GM11168 (cell line): ENCODE results near the gene SCGB1C1.

ENCODE experiments used
- in situ Hi-C: fragments of 300-500 bp; cut with MboI; formaldehyde crosslinking; loops from one replicate; pipeline ENCODE4 v1.12.0; 2022; ENCODE audit warnings: low sequenced_read_pairs; ENCODE audit not compliant: unreplicated experiment

SCGB1C1 gene

DNA sequence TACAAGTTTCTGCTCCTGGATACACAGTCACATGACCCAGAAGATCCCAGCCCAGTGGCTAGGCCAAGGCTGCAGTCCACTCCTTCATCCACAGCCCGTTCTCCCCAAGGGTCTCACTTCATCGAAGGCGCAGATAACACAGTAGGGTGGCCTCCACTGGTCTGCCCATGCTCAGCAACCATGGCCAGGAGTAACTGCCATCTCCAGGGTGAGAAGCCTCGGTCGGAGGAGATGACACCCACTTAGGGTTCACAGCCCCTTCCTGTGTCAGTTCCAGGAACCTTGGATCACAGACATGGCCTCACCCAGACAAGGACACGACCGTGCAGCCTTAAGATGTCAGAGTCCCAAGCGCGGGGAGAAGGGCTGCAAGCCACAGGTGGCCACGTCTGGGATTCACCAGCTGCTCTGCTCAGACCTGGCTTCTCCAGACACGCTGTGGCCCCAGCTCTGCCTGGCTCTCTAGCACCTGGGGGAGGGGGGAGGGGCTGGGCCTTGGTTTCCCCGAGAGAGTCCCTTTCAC, 11.8 kb downstream of the SCGB1C1 start:
- in situ Hi-C loops, result loop anchor here (5.0 kb wide), 1 partner anchor 153 kb away; no protein-coding TSS in a partner anchor

DNA sequence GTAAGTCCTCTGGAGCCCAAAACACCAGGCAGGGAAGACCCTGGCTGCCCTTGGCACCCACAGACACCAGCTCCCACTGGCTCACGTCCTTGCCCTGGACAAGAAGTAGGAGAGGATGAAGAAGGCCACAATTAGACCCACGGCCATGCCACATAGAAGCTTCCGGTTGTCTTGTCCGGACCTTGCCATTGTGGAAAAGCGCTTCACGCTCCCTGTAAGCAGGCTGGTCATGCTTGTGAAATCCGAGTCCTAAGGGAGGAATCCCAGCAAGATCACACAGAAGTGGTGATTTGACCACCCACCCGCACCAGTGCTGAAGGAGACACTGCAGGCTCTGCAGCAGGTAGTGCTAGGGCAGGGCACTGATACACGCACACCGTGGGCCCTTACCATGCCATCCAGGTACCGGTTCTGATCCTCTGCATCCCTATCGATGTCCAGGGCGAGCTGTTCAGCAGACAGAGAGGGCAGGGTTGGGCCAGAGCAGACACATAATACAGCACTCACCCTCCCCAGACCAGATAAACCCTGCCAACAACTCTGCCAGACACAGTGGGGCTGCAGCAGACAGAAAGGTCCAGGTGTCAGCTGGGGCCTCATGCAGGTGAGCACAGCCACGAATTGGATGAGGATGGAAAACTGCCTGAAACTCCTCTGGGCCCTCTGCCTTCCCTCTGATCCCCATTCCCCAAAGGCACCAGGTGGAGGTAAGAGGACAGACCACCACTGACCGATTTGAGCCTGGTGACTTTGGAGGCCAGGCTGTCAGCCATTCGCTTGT, 12.5 kb downstream of the SCGB1C1 start:
- in situ Hi-C loops, result loop anchor here (5.0 kb wide), 1 partner anchor 152 kb away; no protein-coding TSS in a partner anchor

DNA sequence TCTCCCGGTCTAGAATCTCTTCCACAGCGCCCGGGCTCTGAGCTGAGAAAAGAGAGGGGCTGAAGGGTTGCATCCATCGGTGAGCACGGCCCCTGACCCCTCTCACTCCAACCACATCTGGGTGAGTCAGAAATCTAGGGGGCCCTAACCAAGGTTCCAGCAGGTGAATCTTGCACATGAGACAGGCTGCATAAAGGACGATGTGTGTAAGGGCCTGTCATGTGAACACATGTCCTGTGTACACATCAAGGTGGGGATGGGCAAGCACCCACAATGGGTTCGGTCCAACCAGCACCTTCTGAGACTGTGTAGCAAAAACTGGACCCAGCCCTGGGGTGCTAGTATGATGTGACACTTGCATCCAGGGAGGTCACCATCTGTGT, 13.1 kb downstream of the SCGB1C1 start:
- in situ Hi-C loops, result loop anchor here (5.0 kb wide), 1 partner anchor 151 kb away; no protein-coding TSS in a partner anchor

DNA sequence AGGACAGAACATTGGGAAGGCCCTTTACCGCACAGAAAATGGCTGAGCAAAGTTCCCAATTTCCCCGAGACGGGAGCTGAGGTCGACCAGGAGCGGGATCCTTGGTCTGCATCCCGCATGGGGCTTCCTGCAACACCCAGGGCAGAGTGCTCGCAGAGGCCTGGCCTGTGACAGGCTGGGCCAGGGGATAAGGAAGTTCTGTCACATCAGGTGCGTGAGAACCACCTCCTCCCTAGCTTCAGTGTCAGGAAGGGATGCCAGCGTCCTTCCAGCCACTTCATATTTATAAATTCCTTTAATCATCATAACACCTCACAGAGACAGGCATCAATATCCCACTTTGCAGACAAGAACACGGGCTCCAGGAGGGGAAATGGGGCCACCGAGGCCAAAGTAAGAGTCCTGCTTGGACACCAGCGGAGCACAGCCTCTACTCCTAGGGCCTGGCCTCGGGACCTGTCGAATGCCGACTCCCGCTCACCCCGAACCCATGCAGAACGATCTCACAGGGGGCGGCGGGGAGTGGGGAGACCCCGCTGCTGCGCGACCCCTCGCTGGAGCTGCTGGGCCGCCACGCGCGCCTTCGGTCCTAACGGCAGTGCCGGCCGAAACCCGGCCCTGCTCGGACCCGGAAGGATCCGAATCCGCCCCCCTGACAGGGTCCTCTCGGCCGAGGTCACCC, 13.8 kb downstream of the SCGB1C1 start:
- in situ Hi-C loops, result loop anchor here (5.0 kb wide), 1 partner anchor 151 kb away; no protein-coding TSS in a partner anchor

DNA sequence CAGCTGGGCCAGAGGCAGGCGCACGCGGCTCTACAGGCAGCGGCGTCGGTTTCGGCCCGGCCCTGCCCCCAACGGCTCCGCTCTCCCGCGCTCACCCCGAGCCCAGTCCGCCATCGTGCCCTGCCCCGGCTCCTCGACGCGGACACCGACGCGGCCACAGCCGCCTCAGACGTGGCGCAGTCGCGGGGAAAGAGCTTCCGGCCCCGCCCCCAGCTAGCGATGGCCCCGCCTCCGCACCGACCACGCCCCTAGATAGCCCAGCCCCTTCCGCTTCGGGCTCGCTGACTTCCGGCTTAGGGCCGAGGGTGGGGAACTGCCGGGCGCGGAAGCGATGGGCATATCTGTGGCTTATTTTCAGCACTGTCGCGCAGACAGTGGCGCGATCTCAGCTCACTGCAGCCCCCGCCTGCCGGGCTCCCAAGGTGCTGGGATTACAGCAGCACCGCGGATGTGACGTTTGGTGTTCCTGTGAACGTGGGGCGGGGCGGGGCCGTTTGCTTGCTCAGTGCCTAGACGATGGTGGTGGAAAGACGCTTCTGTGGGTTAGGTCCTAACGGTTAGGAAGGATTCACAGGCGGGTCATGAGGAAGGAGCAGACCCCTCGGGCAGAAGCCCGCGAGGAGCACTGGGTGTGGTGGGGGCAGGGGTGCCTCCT, 14.5 kb downstream of the SCGB1C1 start, which contains the start of the genes BET1L and RIC8A:
TSS of gene BET1L (minus strand) at position 192 of the 655 bp plus-strand sequence. CDS start at position 114, 78 bp downstream.
TSS of gene RIC8A (plus strand) at position 501 of the 655 bp plus-strand sequence. CDS start 1,147 bp downstream, outside the sequence.
- in situ Hi-C loops, result loop anchor here (5.0 kb wide), 1 partner anchor 150 kb away; no protein-coding TSS in a partner anchor

DNA sequence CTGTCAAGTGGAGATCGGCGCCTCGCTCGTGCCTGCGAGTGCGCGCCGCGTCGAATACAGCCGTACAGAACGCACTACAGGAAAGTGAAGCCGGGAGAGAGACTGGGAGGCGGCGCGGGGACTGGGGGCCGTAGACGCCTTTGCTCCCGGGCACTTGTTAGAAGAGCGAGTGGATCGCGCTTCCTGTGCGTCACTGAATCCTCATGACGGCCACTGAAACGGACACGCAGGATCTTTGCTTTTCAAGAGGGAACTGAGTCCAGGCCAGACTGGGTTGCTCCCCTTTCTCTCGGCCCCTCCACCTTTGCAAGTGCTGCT, 14.9 kb downstream of the SCGB1C1 start:
- in situ Hi-C loops, result loop anchor here (5.0 kb wide), 1 partner anchor 149 kb away; no protein-coding TSS in a partner anchor

DNA sequence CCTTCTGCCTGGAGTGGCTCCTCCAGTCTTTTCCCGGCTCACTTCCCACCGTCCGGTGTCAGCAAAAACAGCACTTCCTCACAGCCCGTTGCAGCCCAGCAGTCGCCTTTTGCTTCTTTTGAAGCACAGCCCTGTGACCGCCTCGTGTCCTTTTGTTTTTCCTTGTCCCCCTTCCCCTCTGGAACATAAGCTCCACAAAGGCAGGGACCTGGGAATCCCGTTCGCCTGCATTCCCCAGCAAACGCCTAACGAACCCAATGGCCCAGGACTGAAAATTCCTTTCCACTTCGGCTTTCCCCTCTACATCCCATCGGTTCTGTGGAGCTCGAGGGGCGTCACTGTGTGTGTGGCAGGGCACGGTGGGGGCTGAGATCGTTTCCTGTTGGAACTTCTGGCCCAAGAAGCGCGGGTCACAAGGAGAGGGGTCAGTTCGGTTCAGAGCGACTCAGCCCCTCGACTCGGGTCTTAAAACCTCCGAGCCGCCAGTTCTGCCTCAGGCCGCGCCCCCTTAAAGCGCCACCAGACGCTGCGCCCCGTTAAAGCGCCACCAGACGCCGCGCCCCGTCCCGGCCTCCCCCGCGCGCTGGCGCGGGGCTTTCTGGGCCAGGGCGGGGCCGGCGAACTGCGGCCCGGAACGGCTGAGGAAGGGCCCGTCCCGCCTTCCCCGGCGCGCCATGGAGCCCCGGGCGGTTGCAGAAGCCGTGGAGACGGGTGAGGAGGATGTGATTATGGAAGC, 15.5 kb downstream of the SCGB1C1 start:
- in situ Hi-C loops, result loop anchor here (5.0 kb wide), 1 partner anchor 149 kb away; no protein-coding TSS in a partner anchor

DNA sequence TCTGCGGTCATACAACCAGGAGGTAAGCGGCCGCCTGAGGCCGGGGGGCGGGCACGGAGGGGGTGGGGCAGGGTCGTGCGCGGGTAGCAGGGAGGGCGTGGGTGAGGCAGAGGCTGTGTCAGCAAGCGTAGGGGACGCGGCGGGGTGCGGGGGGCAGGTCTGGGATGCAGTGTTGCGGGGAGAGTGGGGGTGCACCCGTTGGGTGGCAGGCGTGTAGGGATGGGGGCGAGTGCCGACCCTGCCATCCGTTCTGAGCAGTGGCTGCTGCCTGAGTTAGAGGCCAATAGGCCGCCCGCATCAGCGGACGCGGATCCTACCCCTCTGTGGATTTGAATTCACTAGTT, 16.0 kb downstream of the SCGB1C1 start:
- in situ Hi-C loops, result loop anchor here (5.0 kb wide), 1 partner anchor 148 kb away; no protein-coding TSS in a partner anchor

DNA sequence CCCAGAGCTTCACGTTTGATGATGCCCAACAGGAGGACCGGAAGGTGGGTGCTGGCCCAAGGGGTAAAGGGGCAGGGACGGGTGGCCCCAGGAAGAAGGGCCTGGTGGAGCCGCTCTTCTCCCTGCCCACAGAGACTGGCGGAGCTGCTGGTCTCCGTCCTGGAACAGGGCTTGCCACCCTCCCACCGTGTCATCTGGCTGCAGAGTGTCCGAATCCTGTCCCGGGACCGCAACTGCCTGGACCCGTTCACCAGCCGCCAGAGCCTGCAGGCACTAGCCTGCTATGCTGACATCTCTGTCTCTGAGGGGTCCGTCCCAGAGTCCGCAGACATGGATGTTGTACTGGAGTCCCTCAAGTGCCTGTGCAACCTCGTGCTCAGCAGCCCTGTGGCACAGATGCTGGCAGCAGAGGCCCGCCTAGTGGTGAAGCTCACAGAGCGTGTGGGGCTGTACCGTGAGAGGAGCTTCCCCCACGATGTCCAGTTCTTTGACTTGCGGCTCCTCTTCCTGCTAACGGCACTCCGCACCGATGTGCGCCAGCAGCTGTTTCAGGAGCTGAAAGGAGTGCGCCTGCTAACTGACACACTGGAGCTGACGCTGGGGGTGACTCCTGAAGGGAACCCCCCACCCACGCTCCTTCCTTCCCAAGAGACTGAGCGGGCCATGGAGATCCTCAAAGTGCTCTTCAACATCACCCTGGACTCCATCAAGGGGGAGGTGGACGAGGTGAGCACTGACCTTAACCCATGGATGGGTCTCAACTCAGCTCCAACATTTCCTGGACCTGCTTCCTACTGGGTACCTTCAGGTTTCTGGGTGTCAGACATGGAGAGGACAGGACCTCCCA, 16.6 kb downstream of the SCGB1C1 start:
- in situ Hi-C loops, result loop anchor here (5.0 to 10.0 kb wide), 2 partner anchors 148 to 555 kb away; no protein-coding TSS in a partner anchor

DNA sequence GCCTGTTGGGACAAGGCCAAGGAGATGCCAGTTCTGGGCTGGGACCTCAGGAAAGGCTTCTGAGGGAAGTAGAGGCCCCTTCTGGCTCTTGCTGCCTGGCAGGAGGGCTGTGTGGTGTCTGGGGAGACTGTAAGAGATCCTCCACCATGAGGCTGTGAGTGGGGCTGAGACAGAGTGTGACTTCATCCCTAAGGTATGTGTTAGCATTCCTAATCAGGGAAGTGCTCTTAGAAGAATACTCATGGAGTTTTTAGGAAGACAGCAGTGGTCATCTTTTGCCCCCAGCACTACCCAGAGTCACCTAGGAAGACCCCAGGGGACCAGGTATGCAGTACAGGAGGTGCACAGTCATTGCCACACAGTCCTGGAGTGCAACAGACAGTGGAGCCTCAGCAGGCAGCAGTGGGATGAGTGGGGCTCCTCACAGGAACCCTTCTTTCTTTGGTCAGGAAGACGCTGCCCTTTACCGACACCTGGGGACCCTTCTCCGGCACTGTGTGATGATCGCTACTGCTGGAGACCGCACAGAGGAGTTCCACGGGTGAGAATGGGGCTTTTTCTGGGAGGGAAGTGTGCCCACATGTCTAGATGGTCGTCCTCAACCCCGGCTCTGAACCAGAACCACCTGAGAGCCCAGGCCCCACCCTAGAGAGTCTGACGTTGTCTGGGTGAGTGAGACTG, 17.4 kb downstream of the SCGB1C1 start:
- in situ Hi-C loops, result loop anchor here (10.0 kb wide), 1 partner anchor 555 kb away; no protein-coding TSS in a partner anchor

DNA sequence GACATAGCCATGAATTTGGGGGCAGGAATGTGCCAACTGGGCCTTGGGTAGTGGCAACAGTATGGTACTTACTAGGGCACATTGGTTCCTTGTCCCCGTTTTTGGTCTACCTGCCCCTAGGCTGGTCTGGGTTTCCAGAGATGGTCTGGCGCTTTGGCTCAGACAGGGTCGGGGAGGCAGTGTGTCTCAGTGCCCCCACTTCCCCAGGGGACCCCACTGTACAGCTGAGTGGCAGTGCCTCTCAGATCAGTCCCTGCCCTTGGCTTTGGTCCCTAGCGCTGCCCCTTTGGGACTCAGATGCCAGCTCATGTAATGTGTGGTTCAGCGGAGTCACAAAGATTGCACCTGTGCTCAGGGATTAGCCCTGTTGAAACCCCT, 17.9 kb downstream of the SCGB1C1 start:
- in situ Hi-C loops, result loop anchor here (10.0 kb wide), 1 partner anchor 554 kb away; no protein-coding TSS in a partner anchor

DNA sequence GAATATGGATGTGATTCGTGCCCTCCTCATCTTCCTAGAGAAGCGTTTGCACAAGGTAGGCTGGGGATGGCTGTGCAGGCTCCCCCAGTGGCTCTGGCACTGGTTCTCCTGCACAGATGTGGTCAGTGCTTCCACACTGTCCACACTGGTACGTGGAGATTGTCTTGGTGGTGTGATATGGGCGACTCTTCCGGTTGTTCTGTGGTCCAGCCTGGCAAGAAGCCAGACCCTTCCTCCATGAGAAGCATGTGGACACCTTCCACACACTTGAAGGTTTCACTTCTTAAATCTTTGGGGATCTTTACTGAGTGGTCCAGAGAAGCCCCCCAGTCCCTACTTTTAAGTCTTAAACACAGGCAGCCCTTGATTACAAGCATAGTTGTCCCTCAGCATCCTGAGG, 18.4 kb downstream of the SCGB1C1 start:
- in situ Hi-C loops, result loop anchor here (10.0 kb wide), 1 partner anchor 554 kb away; no protein-coding TSS in a partner anchor

DNA sequence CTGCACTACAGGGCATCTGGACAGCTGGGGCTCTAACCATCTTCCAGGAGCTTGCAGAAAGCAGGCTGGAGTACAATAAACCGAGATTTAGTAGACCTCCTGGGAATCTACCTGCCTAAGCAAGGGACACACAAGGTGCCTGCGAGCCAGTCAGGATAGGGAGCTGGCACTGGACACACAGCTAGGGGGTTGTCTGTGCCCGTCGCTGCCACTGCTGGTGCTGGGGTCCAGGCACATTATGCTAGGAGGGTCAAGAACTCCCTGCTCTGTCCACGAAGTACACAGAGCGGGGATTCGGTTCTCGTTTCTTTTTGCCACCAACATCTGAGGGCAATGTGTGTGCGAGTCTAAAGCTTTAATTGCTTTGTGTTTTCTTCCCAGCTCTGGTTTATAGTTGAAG, 18.9 kb downstream of the SCGB1C1 start:
- in situ Hi-C loops, result loop anchor here (10.0 kb wide), 1 partner anchor 553 kb away; no protein-coding TSS in a partner anchor

DNA sequence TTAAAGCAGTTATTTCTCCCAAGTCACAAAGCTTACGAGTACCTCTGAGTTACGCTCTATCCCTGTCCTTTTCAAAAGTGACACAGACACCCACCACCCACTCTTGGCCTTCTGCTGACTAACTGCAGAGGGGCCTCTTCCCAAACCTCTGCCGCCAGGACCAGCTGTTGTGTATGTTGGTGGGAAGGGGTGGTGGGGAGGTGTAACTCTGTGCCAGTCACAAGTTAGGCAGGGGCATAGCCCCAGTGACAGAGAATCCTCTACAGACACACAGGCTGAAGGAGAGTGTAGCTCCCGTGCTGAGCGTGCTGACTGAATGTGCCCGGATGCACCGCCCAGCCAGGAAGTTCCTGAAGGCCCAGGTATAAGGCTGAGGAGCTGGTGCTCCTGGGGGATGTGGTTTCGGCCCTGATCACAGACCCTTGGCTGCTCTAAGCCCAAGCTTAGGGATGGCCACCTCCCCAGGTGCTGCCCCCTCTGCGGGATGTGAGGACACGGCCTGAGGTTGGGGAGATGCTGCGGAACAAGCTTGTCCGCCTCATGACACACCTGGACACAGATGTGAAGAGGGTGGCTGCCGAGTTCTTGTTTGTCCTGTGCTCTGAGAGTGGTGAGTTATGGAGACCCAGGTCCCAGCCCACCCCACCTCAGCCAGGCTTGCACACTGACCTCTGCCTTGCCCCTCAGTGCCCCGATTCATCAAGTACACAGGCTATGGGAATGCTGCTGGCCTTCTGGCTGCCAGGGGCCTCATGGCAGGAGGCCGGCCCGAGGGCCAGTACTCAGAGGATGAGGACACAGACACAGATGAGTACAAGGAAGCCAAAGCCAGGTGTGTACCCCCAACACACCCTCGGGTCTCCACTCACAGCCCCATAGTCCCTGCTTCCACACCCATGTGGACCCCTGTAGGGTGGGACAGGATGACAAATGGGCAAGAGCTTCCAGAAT, 19.5 kb downstream of the SCGB1C1 start:
- in situ Hi-C loops, result loop anchor here (10.0 kb wide), 1 partner anchor 552 kb away; no protein-coding TSS in a partner anchor

DNA sequence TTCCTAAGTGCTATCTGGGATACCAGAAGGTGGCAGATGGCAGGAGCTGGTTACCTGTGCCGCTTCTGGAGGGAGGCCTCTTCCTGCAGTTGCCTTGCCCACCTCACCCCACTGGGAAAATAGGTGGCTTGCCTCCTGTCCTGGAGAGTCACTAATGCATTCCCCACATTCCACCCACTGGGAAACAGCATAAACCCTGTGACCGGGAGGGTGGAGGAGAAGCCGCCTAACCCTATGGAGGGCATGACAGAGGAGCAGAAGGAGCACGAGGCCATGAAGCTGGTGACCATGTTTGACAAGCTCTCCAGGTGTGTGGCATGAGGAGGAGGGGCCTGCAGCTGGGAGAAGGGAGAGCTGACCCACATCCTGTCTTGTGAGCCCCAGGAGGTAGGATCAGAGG, 20.2 kb downstream of the SCGB1C1 start:
- in situ Hi-C loops, result loop anchor here (10.0 kb wide), 1 partner anchor 552 kb away; no protein-coding TSS in a partner anchor

DNA sequence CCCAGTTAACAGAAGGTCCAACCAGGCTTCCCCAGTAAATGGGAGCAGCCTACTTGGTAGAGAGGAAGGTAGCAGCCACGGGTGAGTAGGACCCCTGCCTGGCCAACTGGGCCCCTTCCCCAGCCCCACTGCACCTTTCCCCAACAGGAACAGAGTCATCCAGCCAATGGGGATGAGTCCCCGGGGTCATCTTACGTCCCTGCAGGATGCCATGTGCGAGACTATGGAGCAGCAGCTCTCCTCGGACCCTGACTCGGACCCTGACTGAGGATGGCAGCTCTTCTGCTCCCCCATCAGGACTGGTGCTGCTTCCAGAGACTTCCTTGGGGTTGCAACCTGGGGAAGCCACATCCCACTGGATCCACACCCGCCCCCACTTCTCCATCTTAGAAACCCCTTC, 21.2 kb downstream of the SCGB1C1 start:
- in situ Hi-C loops, result loop anchor here (10.0 kb wide), 1 partner anchor 551 kb away; no protein-coding TSS in a partner anchor
